Measurements from ENCODE around the gene ASAP2. TPM values are rescaled to one million over a fixed set of nuclear protein-coding genes. Genes with fewer than 3 reads are reported as not detected.

The ASAP2 gene
- total RNA-seq, 1 experiment from 2014 or later: 14.3 TPM

DNA sequence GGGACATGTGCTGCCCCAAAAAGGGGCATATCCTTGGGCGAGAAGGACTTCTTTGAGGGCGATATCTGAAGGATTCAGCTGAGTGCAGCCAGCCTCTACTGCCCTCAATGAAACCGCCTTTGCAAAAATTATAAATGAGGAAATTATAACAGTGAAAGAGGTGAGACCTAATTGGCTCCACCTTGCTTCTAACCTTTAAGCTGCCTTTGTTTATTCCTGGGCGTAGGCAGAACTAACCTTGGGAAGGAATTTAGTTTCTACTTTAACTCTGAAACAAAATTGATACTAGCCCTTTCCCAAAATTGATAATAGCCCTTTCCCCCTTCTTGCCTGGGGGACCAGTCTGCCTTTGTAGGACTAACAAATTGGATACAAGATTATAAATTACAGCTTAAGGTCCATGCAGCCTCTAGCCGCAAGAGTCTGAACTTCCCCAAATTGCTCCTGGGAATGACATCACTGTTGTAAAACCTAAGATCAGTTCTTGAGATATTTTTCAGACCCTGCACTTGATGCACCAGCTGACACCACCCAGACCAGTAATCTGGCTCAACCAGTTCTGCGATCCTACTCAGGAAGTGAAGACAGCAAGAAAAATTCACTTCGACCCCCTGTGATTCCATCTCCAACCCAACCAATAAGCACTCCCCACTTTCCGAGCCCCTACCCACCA lies 36.0 kb upstream of the ASAP2 start (continued):
- TF ChIP-seq, protein P1, sequence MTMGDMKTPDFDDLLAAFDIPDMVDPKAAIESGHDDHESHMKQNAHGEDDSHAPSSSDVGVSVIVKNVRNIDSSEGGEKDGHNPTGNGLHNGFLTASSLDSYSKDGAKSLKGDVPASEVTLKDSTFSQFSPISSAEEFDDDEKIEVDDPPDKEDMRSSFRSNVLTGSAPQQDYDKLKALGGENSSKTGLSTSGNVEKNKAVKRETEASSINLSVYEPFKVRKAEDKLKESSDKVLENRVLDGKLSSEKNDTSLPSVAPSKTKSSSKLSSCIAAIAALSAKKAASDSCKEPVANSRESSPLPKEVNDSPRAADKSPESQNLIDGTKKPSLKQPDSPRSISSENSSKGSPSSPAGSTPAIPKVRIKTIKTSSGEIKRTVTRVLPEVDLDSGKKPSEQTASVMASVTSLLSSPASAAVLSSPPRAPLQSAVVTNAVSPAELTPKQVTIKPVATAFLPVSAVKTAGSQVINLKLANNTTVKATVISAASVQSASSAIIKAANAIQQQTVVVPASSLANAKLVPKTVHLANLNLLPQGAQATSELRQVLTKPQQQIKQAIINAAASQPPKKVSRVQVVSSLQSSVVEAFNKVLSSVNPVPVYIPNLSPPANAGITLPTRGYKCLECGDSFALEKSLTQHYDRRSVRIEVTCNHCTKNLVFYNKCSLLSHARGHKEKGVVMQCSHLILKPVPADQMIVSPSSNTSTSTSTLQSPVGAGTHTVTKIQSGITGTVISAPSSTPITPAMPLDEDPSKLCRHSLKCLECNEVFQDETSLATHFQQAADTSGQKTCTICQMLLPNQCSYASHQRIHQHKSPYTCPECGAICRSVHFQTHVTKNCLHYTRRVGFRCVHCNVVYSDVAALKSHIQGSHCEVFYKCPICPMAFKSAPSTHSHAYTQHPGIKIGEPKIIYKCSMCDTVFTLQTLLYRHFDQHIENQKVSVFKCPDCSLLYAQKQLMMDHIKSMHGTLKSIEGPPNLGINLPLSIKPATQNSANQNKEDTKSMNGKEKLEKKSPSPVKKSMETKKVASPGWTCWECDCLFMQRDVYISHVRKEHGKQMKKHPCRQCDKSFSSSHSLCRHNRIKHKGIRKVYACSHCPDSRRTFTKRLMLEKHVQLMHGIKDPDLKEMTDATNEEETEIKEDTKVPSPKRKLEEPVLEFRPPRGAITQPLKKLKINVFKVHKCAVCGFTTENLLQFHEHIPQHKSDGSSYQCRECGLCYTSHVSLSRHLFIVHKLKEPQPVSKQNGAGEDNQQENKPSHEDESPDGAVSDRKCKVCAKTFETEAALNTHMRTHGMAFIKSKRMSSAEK (CRISPR knock-in tag; IDR thresholded peaks at IDR 0.05; ENCODE audit: borderline replicate concordance): no peak
- TF ChIP-seq, protein P2, sequence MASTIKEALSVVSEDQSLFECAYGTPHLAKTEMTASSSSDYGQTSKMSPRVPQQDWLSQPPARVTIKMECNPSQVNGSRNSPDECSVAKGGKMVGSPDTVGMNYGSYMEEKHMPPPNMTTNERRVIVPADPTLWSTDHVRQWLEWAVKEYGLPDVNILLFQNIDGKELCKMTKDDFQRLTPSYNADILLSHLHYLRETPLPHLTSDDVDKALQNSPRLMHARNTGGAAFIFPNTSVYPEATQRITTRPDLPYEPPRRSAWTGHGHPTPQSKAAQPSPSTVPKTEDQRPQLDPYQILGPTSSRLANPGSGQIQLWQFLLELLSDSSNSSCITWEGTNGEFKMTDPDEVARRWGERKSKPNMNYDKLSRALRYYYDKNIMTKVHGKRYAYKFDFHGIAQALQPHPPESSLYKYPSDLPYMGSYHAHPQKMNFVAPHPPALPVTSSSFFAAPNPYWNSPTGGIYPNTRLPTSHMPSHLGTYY (CRISPR knock-in tag; IDR thresholded peaks at IDR 0.05): no peak
- TF ChIP-seq, protein P3, sequence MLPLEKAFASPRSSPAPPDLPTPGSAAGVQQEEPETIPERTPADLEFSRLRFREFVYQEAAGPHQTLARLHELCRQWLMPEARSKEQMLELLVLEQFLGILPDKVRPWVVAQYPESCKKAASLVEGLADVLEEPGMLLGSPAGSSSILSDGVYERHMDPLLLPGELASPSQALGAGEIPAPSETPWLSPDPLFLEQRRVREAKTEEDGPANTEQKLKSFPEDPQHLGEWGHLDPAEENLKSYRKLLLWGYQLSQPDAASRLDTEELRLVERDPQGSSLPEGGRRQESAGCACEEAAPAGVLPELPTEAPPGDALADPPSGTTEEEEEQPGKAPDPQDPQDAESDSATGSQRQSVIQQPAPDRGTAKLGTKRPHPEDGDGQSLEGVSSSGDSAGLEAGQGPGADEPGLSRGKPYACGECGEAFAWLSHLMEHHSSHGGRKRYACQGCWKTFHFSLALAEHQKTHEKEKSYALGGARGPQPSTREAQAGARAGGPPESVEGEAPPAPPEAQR (CRISPR knock-in tag; IDR thresholded peaks at IDR 0.05): no peak
- no peak for TF ChIP-seq CDX4 (CRISPR knock-in tag; IDR thresholded peaks at IDR 0.05; ENCODE audit: borderline replicate concordance)
- TF ChIP-seq NFATC4 (CRISPR knock-in tag; IDR thresholded peaks at IDR 0.05): no peak
- no peak for TF ChIP-seq ZNF416 (CRISPR knock-in tag; IDR thresholded peaks at IDR 0.05)

GRCh38 chr2:9174771-9175437 lies 31.7 kb upstream of the ASAP2 start:
- Mint-ChIP-seq H3K4me1 (peaks cover 48% of the 10 kb centered on the region), H3K27me3 (ENCODE audit: low read depth) (no peaks in the 10 kb centered on the region), H3K9me3 (no peaks in the 10 kb centered on the region), H3K36me3 (no peaks in the 10 kb centered on the region), H3K27ac (no peak overlapping the region), H3K4me3 (no peak overlapping the region)
- CTCF ChIA-PET: interaction anchor here (1.3 to 1.9 kb wide), 4 partner anchors 8 to 64 kb away, joined by 3 to 4 read pairs (median 4); no protein-coding TSS in a partner anchor
- ATAC-seq (peak; percentile 69), DNase-seq (ENCODE audit: low spot score) (no peak)
- TF ChIP-seq MXD4 (CRISPR knock-in tag; IDR thresholded peaks at IDR 0.05; ENCODE audit: borderline replicate concordance): no peak
- no peak for TF ChIP-seq TCF7 (CRISPR knock-in tag; IDR thresholded peaks at IDR 0.05; ENCODE audit: low read depth)
- TF ChIP-seq ZMAT4 (CRISPR knock-in tag; IDR thresholded peaks at IDR 0.05): no peak
- TF ChIP-seq FOXP1 (CRISPR knock-in tag; IDR thresholded peaks at IDR 0.05; ENCODE audit: borderline replicate concordance): no peak
- no peak for TF ChIP-seq ZNF232 (CRISPR knock-in tag; IDR thresholded peaks at IDR 0.05)
- TF ChIP-seq FOXP4 (CRISPR knock-in tag; IDR thresholded peaks at IDR 0.05): no peak
- TF ChIP-seq, protein P2 (CRISPR knock-in tag; IDR thresholded peaks at IDR 0.05): no peak
- POLR2A ChIA-PET: no interaction called here

All from WTC11 (cell line).